HG03565 (cell line): Measurements from ENCODE around the gene EPB41L2.
"Not testable (repeated sequence)": the region's sequence is repeated elsewhere in the genome, so short reads cannot be mapped to it uniquely, and the experiment has no call there.

Experiments
- ATAC-seq: cut with Tn5 transposase; IDR thresholded peaks from one replicate; pipeline ENCODE4 v1.9.1; 2021; ENCODE audit warnings: mild to moderate bottlenecking, moderate library complexity; ENCODE audit not compliant: unreplicated experiment

Gene EPB41L2

DNA sequence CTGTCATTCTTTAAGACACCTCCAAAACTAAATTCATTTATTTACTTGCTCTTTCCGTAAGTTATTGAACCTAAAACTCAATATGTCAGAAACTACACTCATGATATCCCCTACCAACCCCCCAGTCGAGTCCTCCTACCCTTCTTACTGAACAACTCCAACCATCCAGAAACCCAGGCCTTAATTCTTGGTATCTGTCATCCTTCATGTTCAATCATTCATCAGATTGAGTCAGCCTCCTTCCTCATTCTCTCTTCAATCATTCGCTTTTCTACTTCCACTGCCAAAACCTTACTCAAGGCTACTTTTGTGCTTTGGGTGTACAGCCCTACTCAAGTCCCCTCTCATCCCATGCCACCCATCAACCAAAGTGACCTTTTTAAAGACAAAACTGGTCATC, 140.1 kb downstream of the EPB41L2 start:
- ATAC-seq: no peak

DNA sequence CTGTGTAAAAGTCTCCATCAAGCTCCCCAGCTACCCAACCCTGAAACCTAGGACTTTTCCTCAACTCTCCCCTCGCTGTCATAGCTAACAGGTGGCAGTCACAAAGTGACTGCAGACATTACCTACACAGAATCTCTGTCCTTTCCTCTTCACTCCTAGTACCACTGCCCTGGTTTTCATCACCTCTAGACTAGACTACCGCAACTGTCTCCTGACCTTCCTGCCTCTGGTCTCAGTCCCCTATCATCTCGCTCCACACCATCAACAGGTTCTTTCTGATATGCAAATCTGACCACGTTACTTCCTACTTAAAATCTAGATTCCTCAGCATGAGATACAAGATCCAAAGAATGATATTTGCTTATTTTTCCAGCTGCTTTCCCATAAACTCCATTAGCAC, 142.1 kb downstream of the EPB41L2 start:
- ATAC-seq: no peak

DNA sequence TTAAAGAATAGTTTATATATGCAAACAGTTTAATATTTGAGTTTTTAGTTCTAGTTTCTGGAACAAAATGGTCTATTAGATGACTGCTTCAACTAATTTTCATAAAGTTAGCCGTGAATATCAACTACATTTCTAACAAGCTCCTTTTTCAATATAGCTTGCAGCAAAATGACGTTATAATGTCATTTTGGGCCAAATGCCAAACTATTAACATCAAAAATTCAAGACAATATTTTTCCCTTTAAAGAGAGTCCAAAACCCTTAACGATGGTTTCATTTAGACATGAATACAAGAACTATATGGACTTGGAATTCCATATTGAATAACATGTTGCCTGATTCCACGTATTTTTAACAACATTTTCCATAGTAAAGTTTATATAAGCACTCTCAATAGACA, 144.9 kb downstream of the EPB41L2 start:
- no peak for ATAC-seq

DNA sequence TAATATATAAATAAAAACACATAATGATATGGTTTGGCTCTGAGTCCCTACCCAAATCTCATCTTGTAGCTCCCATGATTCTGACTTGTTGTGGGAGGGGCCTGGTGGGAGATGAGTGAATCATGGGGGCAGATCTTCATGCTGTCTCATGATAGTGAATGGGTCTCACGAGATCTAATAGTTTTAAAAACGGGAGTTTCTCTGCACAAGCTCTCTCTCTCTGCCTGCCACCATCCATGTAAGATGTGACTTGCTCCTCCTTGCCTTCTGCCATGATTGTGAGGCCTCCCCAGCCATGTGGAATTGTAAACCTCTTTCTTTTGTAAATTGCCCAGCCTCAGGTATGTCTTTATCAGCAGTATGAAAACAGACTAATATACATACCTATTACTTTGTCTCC, 147.4 kb downstream of the EPB41L2 start:
- ATAC-seq: not testable (repeated sequence)

DNA sequence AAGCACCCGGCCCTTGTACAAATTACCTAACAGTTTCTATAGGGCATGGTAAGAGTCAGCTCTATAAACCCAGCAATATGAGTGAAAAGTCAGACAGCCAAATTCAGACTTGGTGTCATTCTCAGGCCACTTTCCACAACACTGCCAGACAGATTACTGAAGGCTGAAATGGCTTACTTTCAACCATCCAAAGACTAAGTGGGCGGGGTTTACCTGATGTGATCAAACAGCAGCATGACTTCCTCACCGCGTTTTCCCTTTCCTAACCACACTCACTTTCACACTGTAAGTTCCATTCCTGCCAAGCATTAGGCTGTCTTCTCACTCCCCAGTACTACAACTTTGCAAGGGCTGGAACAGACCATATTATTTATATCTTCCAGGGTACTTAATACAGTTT, 149.9 kb downstream of the EPB41L2 start:
- ATAC-seq: no peak

DNA sequence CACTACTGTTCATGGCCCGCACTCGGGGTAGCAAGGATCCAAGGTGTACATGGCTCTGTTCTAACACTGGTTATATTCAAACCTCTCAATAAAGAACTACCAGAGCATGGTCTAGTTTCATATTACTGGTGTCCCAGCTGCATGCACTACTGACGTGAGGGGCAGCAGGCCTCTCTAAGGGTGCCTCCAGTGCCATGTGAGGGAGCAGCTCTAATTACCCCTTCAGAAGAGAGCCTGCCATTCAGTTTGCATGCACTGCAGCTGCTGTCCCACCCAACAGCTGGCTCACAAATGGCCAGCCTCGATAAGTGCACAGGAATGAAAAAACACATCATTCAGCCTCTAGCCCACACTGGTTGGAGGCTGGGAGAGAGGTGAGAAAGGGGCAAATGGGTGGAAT, 150.6 kb downstream of the EPB41L2 start:
- ATAC-seq: no peak

DNA sequence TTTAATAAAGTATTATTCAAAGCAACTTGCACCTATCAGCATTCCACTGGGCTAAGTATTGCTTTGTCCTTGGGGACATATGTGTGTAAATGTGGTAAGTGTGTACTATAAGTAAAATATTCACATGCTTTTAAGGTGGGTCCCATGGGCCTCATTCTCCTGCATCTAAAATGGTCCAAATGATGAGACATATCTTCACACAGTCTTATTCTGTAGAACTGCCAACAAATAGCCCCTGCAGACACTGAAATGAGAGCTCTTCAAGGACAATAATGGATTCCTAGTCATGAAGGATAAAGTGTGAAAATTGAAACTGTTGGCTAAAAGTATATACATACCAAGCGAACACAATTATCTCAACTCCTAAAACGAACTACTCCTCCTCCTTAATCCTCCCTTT, 154.1 kb downstream of the EPB41L2 start:
- no peak for ATAC-seq

DNA sequence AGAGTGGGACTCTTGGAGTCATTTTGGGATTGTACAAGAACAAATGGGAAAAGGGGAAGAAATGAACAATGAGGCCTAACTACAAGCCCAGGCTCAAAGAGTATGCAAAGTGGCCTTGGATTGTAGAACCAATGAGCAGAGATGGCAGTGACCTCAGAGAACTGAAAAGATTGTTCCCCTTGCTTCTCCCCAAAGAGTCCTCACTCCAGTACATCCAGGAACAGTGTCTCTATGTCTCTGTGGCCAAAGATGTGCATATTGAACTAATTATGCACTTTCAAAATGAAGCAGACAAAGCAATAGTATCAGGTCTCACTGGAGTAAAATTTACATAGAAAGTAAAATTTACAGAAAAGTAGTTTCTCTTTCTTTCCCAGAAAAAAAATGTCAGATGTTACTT, 154.9 kb downstream of the EPB41L2 start:
- no peak for ATAC-seq

DNA sequence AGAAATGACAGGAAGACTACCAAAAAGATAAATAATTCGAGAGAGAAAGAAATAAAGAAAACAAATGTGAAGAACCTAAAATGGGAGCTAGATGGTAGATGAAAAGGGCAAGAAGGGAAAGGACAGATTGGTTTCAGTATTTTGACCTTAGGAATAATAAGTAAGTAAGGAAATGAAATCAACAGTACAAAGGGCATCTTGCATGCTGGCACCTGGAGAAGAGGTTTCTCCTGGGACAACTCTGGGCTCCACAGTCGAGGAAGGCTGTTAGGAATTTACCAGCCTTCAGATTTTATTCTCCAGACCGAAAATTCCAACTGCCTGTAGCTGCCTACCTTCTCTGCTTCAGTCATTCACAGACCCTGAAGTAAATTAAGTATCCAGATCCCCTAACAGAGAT, 155.4 kb downstream of the EPB41L2 start:
- ATAC-seq: no peak

DNA sequence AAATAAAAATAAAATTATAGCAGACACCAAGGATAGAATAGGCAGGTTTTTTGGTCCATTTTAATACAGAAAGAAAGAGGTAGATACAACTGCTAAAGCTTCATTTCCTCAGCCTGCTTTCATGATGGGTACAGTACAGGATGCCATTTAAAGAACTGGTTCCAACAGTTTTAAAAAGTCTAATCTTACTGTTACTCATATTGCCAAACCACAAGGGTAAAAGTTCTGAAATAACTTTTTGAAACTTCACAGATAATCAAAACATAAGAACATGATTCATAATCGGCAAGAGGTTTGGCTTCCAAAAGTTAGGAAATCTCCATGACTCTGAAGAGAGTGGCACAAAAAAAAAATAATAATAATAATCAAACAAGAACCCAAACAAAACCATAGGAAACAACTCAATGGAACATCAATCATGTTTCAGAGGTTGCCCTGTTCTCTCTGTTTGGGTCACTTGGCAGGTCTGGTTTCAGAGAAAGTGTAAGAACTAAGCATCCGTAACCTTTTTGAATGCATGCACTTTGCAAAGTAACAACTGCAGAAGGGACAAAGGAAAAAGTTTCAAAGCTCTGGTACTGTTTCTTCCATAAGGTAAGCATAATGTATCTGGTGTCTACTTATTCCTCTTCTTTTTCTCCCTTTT, 156.2 kb downstream of the EPB41L2 start:
- ATAC-seq: no peak

DNA sequence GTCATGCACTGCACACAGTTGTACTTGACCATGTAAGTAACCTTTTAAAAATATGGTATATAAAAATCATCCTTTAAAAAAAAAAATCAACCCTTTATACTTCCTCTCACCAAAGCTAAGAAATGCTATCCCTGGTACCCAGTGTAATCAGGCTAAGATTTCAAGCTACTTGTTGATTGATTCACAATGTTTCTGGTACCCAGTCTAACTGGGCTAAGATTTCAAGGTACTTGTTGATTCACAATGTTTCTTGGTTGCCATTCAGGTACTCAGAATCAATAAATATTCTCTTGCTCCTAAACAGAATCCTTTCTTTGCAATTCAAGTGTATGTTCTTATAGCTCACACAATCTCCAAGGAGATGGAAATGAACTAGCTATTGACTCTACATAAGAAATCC, 159.4 kb downstream of the EPB41L2 start:
- no peak for ATAC-seq

DNA sequence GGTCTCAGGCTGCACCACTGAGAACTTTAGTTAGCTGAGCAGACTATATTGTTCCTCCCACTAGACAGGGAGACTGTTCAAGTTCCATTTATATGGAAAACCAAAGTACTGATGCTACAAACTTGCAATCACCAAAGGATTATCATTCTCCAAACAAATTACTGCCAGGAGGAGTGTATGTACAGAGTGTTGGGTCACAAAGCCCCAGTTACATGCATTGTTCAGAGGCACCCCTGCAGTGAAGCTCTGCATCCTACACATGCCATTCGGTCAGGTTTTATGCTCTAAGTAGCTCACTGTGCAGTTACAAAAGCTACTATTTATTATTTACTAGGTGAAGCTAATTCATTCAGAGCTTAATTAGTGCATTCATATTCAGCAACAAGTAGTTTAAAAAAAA, 160.0 kb downstream of the EPB41L2 start:
- ATAC-seq: no peak

DNA sequence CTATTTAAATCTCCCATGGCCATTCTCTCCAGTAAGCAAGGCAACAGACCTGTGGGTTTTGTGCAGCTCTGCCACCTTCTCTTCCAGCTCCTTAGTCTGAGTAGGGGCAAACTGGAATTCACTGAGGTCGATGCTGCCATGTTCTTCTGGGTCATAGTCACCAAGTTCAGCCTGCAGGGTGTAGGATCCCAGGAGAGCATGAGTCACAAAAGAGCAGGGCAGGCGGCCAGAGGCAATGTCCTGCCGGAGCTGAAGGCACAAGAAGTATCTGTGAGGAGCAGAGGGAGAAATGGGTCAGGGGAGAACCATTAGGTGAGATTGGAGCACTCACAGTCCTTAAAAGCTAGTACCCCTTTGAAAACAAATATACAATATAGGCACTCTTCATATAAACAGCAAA, 162.1 kb downstream of the EPB41L2 start:
- no peak for ATAC-seq

DNA sequence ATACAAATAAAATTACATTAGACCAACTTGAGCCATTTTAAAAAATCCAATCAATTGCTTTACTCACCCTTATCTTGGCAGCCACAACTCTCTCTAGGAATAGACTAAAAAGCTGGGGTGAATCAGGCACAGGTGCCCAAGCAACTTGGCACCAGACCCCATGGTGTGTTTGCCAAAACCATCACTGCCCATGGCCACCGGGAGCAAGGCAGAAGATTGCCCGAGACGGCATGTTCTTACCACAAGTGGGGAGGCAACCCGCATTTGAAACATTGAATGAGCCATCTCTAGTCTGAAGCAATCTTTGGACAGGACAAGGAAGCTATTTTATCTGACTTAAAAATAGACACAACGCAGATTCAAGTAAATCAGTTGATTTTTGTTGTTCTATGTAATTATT, 166.8 kb downstream of the EPB41L2 start:
- no peak for ATAC-seq

DNA sequence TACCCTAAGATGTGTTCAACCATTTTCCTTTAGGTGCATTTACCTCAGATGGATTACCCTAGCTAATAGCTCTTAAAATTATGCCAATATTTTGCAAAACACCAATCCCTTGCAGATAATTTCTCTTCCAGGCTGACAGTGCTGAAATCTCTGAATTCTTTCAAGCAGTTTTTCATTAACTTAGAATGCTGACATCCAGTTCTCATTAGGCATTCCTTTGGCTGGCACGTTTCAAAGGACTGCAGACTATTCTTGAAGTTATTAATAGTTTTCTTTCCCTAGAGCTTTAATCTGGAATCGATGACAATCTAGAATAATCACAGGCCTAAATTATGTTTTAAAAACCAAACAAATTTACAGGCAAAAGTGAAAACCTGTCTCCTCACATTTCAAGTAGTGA, 167.5 kb downstream of the EPB41L2 start:
- ATAC-seq: no peak

DNA sequence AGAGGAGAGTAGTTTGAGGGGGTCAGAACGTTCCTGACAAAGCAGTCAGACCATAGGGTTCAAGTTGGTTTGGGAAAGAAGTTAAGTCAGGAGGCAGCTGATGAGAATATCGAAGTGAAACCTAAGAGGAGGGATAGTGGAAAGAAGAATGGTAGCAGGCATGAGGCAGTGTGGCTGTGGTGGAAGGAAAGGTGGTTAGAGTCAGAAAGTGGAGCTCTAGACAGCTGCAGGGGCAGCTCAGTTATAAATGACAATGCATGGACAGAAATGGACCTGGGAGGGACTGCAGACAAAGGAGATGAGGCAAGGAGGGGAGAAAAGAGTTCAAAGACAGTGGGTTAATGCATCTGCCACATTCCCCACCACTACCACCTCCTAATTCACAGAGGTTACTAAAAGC, 169.3 kb downstream of the EPB41L2 start:
- ATAC-seq: no peak

DNA sequence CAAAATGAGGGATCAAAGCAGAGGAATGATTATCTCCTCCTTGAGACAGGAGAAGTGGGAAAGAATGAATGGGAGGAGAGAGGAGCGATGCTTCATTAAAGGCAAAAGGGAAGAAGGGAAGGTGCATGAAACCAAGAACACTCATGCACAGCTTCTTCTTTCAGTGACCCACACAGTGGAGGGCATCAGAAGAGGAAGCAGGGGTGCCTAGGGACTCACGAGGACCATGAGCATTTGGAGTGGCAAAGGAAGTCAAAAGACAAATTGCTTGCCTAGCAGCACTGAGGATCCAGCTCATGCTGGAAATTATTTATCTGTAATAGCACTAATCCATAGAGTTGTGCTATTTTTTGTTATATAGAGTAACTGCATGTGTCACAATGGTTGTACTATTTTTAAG, 169.8 kb downstream of the EPB41L2 start:
- no peak for ATAC-seq

DNA sequence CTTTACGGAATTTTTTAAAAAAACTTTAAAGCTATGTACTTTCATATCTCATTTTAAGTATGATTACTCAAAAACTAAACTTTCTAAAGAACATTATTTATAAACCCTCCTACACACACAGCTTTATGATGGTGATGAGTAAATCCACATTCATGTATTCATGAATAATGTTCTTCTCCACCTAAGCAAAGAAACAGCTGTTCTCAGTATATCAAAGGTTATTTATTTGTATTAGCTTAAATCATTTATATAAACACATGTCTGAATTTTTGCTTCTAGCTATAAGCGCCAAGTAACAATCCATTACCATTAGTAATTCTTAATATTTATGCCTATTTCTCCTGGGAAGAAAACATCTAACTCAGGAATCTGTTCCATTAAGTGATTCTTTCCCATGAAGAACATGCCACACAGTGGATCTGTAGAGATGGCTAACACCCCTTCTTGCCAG, 172.5 kb downstream of the EPB41L2 start:
- ATAC-seq: no peak

DNA sequence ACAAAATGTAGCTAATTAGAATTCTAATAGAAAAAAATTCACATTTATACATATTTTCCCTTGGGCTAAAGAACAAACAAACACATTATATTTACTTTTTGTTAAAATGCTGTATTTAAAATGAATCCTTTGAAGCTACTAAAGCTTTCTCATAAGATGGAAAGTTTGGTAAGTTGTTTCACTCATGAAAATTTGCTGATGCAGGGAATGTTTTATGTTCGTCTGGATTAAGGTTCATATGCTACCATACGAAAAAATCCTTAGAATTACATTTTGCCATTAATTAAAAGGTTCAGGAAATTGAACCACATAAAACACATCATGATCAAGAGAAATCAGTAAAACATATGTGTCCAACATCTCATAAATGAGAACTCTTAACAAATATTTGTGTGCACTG, 173.6 kb downstream of the EPB41L2 start:
- no peak for ATAC-seq

DNA sequence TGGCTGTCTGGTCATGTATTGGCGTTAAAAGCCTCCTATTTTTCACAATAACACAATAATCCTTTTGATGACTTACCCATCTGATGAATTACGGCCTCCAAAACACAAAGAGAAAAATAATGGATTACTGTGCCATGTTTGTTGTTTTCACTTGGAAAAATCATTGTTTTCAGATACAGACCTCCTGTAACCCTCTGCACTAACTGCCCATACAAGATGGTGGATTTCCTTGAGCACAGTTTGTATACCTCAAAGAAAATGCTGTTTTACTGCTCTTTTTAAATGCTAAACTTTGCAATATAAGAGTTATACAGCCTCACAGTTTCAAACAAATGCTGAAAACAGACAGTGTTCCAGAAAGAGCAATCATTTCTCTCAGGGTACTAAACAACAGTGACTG, 174.8 kb downstream of the EPB41L2 start:
- ATAC-seq: no peak

DNA sequence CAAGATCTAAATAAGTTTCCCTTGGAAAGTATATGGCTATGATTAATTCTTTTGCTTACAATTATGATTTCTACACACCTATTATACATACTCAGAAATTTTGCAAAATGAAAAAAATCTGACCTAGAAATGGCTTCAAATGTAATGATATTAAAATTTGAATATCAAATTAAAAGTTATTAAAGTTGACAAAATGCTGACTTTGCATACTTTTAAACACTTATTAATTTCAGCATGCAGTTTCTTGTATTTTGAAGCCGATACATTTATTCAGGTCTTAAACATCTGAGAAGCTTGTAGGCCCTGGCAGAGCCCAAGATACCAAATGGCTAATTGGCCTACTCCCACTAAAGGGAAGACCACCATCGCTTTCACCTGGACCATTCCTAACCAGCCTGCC, 176.1 kb downstream of the EPB41L2 start:
- ATAC-seq: no peak

DNA sequence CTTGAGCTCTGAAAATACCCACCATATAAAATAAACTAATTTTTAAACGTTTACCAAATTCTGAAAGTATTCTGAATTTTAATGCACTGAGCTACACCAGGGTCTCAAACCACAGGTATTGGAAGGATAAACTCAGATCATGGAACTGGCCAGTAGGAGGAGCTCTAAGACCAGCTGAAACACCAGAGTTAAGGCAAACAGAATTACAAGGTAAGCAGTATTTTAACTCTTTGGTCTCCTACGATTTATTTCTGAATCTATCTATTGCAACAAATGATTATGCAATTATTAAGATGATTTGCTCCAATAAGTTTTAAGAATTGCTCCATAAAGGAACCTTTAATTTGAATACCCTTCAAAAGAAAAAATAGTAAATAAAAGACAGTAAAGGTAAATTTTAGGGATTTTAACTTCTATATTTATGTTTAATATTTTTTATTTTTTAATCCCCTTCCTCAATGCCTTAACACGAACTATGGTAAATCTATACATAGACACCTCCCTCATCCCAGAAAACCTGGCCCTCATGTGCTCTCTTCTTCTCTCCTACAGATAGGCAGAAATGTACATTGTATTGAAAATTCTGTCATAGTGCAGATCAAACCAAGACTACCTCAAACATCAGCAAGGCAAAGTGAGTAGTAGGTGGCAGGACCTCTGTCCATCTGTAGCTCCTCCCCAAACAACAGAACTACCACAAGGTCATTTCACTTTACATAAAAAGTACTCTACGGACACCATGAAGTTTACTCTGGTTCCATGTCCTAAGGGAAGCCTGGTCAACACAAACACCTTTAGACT, 177.5 kb downstream of the EPB41L2 start:
- peak; percentile 69 for ATAC-seq

DNA sequence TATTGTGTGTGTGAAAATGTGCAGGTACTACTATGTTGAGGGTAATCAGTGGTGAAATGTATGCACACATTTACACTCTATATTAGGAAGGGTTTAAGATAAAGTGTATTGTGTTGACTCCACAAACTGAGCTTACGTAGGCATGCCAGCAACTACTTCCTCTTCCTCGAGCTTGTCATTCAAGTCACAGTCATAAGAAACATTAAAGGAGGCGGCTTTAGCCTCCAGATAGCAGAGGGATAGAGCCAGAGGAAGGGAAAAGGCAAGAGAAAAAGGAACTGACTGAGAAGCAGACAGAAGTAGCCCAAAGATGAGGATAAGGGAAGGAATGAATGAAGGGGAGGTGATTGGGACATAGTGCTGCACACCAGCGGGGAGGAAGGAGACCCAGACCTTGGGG, 180.7 kb downstream of the EPB41L2 start:
- ATAC-seq: no peak
